Glutamatergic neuron (in vitro differentiated cells): Measurements from ENCODE around the gene KRT76. TPM values are rescaled to one million over a fixed set of nuclear protein-coding genes. Genes with fewer than 3 reads are reported as not detected.
"Not testable (repeated sequence)": the region's sequence is repeated elsewhere in the genome, so short reads cannot be mapped to it uniquely, and the experiment has no call there.

Experiments
- DNase-seq: peaks from one replicate; pipeline ENCODE4 v3.0.0; 2022
- H3K27ac Mint-ChIP-seq: one replicate; pipeline ENCODE4 v1.8.0; 2020; ENCODE audit warnings: mild to moderate bottlenecking, mixed read lengths, inconsistent platforms; ENCODE audit not compliant: unreplicated experiment
- H3K27me3 Mint-ChIP-seq: one replicate; pipeline ENCODE4 v1.8.0; 2020; ENCODE audit warnings: mild to moderate bottlenecking, moderate library complexity, mixed read lengths, inconsistent platforms; ENCODE audit not compliant: unreplicated experiment
- H3K36me3 Mint-ChIP-seq: one replicate; pipeline ENCODE4 v1.8.0; 2020; ENCODE audit warnings: mild to moderate bottlenecking, mixed read lengths, inconsistent platforms; ENCODE audit not compliant: unreplicated experiment
- H3K4me1 Mint-ChIP-seq: one replicate; pipeline ENCODE4 v1.8.0; 2020; ENCODE audit warnings: mild to moderate bottlenecking, low read depth, mixed read lengths, inconsistent platforms; ENCODE audit not compliant: unreplicated experiment
- H3K4me3 Mint-ChIP-seq: one replicate; pipeline ENCODE4 v1.8.0; 2020; ENCODE audit warnings: mild to moderate bottlenecking, mixed read lengths, inconsistent platforms; ENCODE audit not compliant: unreplicated experiment
- H3K9me3 Mint-ChIP-seq: one replicate; pipeline ENCODE4 v1.8.0; 2020; ENCODE audit warnings: mild to moderate bottlenecking, moderate library complexity, mixed read lengths, inconsistent platforms; ENCODE audit not compliant: unreplicated experiment
- total RNA-seq: library from RNA; stranded (reverse); fragmentation: NEBNext Ultra II Directional; extraction: Animal tissue kit (Norgen Biotek cat#: 25700); gene quantifications from one replicate; pipeline ENCODE4 v1.2.1, GENCODE V29; 2021; ENCODE audit not compliant: unreplicated experiment
- TF ChIP-seq, protein P1 (sequence below): fragments of 200-600 bp; sonication (generic); IDR thresholded peaks from one replicate; pipeline ENCODE4 v1.5.0; 2021; ENCODE audit not compliant: partially characterized antibody, unreplicated experiment

The KRT76 gene
- total RNA-seq, 1 donor from 2014 or later: not detected

GRCh38 chr12:52797529-52797894 is 20.4 kb upstream of the KRT76 start:
- TF ChIP-seq, protein P1, sequence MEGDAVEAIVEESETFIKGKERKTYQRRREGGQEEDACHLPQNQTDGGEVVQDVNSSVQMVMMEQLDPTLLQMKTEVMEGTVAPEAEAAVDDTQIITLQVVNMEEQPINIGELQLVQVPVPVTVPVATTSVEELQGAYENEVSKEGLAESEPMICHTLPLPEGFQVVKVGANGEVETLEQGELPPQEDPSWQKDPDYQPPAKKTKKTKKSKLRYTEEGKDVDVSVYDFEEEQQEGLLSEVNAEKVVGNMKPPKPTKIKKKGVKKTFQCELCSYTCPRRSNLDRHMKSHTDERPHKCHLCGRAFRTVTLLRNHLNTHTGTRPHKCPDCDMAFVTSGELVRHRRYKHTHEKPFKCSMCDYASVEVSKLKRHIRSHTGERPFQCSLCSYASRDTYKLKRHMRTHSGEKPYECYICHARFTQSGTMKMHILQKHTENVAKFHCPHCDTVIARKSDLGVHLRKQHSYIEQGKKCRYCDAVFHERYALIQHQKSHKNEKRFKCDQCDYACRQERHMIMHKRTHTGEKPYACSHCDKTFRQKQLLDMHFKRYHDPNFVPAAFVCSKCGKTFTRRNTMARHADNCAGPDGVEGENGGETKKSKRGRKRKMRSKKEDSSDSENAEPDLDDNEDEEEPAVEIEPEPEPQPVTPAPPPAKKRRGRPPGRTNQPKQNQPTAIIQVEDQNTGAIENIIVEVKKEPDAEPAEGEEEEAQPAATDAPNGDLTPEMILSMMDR: no peak
- no peak overlapping the region for H3K4me3 Mint-ChIP-seq

DNA sequence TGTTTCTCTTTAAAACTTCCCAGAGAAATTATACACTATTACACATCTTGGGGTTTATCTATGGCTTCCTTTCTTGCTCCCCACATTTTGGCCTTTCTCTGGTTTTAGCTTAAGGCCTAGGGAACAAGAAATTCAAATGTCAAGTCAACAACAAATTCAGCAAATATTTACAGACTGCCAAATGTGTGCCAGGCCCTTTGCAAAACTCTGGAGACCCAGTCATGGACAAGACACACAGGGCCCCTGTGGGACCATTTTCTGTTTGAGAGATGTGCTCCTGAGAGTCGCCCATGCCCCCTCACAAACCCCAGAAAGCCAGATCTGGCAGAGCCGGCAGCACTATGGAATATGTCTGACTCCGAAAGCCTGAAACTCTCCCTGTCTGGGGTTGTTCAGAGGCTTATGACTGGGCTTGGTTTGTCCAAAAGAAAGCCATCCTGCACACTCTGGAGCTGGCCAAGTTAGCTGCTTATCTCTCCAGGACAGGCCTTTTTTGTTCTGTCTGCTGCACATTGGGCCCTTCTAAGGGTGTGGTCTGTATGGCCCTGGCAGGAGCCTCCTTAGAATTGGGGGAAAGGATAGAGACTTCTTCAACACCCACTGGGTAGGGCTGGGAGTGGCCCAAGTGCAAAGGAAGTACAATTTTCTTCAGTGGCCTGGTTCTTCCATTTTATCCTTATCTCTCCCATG is 19.8 kb upstream of the KRT76 start:
- TF ChIP-seq, protein P1: no peak
- Mint-ChIP-seq H3K27me3 (peaks cover 1% of the 10 kb centered on the region), H3K4me3 (no peak overlapping the region), H3K4me1 (peaks cover 2% of the 10 kb centered on the region), H3K9me3 (peaks cover 2% of the 10 kb centered on the region), H3K36me3 (no peaks in the 10 kb centered on the region), H3K27ac (no peak overlapping the region)
- DNase-seq: no peak

More at GRCh38 chr12:52797529-52797894, 20.4 kb upstream of the KRT76 start:
- Mint-ChIP-seq H3K9me3 (peaks cover 2% of the 10 kb centered on the region), H3K27me3 (peaks cover 2% of the 10 kb centered on the region), H3K27ac (no peak overlapping the region), H3K4me1 (peaks cover 2% of the 10 kb centered on the region), H3K36me3 (no peaks in the 10 kb centered on the region)
- no peak for DNase-seq

- H3K27me3 Mint-ChIP-seq: no peaks in the 10 kb centered on the region
- peaks cover 2% of the 10 kb centered on the region for H3K9me3 Mint-ChIP-seq
- no peak overlapping the region for H3K27ac Mint-ChIP-seq
- TF ChIP-seq, protein P1: no peak
- no peak overlapping the region for H3K4me3 Mint-ChIP-seq
- H3K36me3 Mint-ChIP-seq: no peaks in the 10 kb centered on the region
- H3K4me1 Mint-ChIP-seq: peaks cover 2% of the 10 kb centered on the region
- no peak for DNase-seq
Observed at GRCh38 chr12:52796429-52796794, 19.3 kb upstream of the KRT76 start.

GRCh38 chr12:52795694-52796428 is 18.7 kb upstream of the KRT76 start, which contains the start of gene KRT3:
Gene KRT3, minus strand, starts transcription at chr12:52796117. Its CDS starts 75 bp downstream, at chr12:52796042.
- no peaks in the 10 kb centered on the region for H3K27me3 Mint-ChIP-seq
- H3K4me1 Mint-ChIP-seq: peaks cover 1% of the 10 kb centered on the region
- peaks cover 2% of the 10 kb centered on the region for H3K9me3 Mint-ChIP-seq
- TF ChIP-seq, protein P1: no peak
- H3K4me3 Mint-ChIP-seq: no peak within 1 kb of the TSS
- no peaks in the 10 kb centered on the region for H3K36me3 Mint-ChIP-seq
- no peak for DNase-seq
- no peak within 1 kb of the TSS for H3K27ac Mint-ChIP-seq

DNA sequence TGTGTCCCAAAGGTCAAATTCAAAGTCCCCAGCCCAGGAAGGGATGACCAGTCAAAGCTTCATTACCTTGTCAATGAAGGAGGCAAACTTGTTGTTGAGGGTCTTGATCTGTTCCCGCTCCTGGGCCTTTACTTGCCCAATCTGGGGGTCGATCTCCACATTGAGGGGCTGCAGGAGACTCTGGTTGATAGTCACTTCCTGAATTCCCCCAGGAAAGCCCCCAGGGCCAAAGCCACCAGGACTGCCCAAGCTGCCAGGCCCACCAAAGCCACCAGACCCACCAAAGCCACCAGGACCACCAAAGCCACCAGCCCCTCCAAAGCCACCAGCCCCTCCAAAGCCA is 18.2 kb upstream of the KRT76 start:
- not testable (repeated sequence) for H3K4me3 Mint-ChIP-seq, H3K27ac Mint-ChIP-seq, DNase-seq, H3K9me3 Mint-ChIP-seq, H3K4me1 Mint-ChIP-seq, H3K27me3 Mint-ChIP-seq, H3K36me3 Mint-ChIP-seq
